Type B pancreatic cell (in vitro differentiated cells): Measurements from ENCODE around the gene CAMTA1. TPM values are rescaled to one million over a fixed set of nuclear protein-coding genes. Genes with fewer than 3 reads are reported as not detected.

Experiments used
- DNase-seq: peaks from one replicate; pipeline ENCODE4 v3.0.0; 2021; ENCODE audit warnings: mixed read lengths; ENCODE audit not compliant: unreplicated experiment; ENCODE audit errors: extremely low spot score
- H3K27ac Mint-ChIP-seq: 2 replicates; pipeline ENCODE4 v1.8.0; 2021; ENCODE audit warnings: mild to moderate bottlenecking, mixed read lengths
- H3K27me3 Mint-ChIP-seq: 2 replicates; pipeline ENCODE4 v1.8.0; 2021; ENCODE audit warnings: mixed read lengths
- H3K36me3 Mint-ChIP-seq: 2 replicates; pipeline ENCODE4 v1.8.0; 2021; ENCODE audit warnings: mixed read lengths
- H3K4me1 Mint-ChIP-seq: one replicate; pipeline ENCODE4 v1.8.0; 2021; ENCODE audit warnings: mixed read lengths; ENCODE audit not compliant: unreplicated experiment
- H3K4me3 Mint-ChIP-seq: 2 replicates; pipeline ENCODE4 v1.8.0; 2021; ENCODE audit warnings: mild to moderate bottlenecking, mixed read lengths
- H3K9me3 Mint-ChIP-seq: 2 replicates; pipeline ENCODE4 v1.8.0; 2021; ENCODE audit warnings: mixed read lengths
- total RNA-seq: library from RNA; stranded (reverse); gene quantifications from 2 replicates; pipeline ENCODE4 v1.2.1, GENCODE V29; 2021; ENCODE audit warnings: low replicate concordance
- TF ChIP-seq, protein P1 (sequence below): fragments of 200-600 bp; sonication (generic); conservative IDR thresholded peaks from 2 replicates; pipeline ENCODE4 v1.5.0; 2021; ENCODE audit warnings: antibody characterized with exemption, mild to moderate bottlenecking

The CAMTA1 gene
- total RNA-seq, 1 donor from 2014 or later: 82.5 TPM

DNA sequence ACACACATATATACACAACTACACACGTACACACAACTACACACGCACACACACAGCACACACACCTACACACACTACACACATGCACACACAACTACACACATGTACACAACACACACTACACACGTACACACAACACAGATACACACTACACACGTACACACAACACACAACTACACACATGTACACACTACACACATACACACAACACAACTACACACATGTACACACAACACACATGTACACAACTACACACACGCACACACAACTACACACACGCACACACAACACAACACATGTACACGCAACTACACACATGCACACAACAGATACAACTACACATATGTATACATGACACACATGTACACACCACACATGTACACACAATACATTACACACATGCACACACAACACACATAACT lies 318.1 kb downstream of the CAMTA1 start:
- no peaks in the 10 kb centered on the region for H3K9me3 Mint-ChIP-seq
- no peak overlapping the region for H3K27ac Mint-ChIP-seq
- H3K36me3 Mint-ChIP-seq: no peaks in the 10 kb centered on the region
- H3K27me3 Mint-ChIP-seq: peaks cover 19% of the 10 kb centered on the region
- DNase-seq: no peak
- no peak overlapping the region for H3K4me3 Mint-ChIP-seq
- TF ChIP-seq, protein P1, sequence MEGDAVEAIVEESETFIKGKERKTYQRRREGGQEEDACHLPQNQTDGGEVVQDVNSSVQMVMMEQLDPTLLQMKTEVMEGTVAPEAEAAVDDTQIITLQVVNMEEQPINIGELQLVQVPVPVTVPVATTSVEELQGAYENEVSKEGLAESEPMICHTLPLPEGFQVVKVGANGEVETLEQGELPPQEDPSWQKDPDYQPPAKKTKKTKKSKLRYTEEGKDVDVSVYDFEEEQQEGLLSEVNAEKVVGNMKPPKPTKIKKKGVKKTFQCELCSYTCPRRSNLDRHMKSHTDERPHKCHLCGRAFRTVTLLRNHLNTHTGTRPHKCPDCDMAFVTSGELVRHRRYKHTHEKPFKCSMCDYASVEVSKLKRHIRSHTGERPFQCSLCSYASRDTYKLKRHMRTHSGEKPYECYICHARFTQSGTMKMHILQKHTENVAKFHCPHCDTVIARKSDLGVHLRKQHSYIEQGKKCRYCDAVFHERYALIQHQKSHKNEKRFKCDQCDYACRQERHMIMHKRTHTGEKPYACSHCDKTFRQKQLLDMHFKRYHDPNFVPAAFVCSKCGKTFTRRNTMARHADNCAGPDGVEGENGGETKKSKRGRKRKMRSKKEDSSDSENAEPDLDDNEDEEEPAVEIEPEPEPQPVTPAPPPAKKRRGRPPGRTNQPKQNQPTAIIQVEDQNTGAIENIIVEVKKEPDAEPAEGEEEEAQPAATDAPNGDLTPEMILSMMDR: no peak
- no peaks in the 10 kb centered on the region for H3K4me1 Mint-ChIP-seq

- Mint-ChIP-seq H3K27ac (no peak overlapping the region), H3K36me3 (no peaks in the 10 kb centered on the region), H3K4me3 (no peak overlapping the region), H3K4me1 (no peaks in the 10 kb centered on the region), H3K27me3 (peaks cover 19% of the 10 kb centered on the region), H3K9me3 (no peaks in the 10 kb centered on the region)
- TF ChIP-seq, protein P1: no peak
- no peak for DNase-seq
Measured at GRCh38 chr1:7103874-7104273, 318.6 kb downstream of the CAMTA1 start.

DNA sequence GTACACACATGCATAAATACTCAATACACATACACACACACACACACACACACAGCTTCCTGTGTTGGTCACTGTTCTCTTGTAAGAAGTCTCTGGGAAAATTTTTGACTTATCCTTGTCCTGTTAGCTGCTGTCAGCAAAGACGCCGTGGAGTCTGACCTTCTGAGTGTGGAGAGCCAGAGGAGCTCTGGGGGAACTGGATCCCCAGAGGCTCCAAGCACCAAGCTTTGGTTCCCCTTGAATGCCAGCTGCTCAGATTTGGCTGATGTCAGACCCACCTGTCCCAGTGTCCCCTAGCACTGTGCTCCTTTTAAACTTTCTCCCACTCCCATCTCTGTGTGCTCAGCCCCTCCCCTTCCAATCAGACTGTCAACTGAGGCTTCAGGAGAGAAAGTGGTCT lies 319.1 kb downstream of the CAMTA1 start:
- Mint-ChIP-seq H3K27me3 (peaks cover 20% of the 10 kb centered on the region), H3K36me3 (no peaks in the 10 kb centered on the region), H3K27ac (no peak overlapping the region), H3K4me3 (no peak overlapping the region), H3K9me3 (no peaks in the 10 kb centered on the region), H3K4me1 (no peaks in the 10 kb centered on the region)
- TF ChIP-seq, protein P1: no peak
- no peak for DNase-seq

DNA sequence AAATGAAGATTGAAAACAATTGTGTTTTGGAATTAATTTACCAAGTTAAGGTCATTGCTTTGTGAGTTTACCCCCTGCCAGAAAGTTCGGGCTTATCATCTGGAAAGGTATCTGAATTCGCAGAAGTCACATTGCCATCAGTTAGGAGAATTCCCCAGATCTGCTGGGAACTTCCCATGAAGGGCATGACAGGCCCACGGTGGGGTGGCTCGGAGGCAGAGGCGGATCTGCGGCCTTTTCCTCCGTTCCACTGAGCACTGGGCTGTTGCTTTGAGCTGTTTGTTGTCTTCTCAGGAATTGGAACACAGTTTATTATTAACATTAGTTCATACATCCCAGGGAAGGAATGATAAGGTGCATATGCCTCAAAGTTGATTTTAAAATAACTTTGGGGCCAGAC lies 320.0 kb downstream of the CAMTA1 start:
- Mint-ChIP-seq H3K27me3 (peaks cover 23% of the 10 kb centered on the region), H3K27ac (no peak overlapping the region), H3K4me3 (no peak overlapping the region), H3K9me3 (no peaks in the 10 kb centered on the region), H3K36me3 (no peaks in the 10 kb centered on the region), H3K4me1 (no peaks in the 10 kb centered on the region)
- no peak for DNase-seq
- TF ChIP-seq, protein P1: no peak

- no peak overlapping the region for H3K27ac Mint-ChIP-seq
- H3K36me3 Mint-ChIP-seq: no peaks in the 10 kb centered on the region
- H3K9me3 Mint-ChIP-seq: no peaks in the 10 kb centered on the region
- no peak overlapping the region for H3K4me3 Mint-ChIP-seq
- peaks cover 28% of the 10 kb centered on the region for H3K27me3 Mint-ChIP-seq
- TF ChIP-seq, protein P1: no peak
- H3K4me1 Mint-ChIP-seq: no peaks in the 10 kb centered on the region
- DNase-seq: no peak
Measured at GRCh38 chr1:7106442-7107108, 321.3 kb downstream of the CAMTA1 start.
